Activated CD4-positive, alpha-beta T cell treated with anti-CD3 and anti-CD28 coated beads, Interleukin-10, Interleukin-2, amounts not matched to agents 100 ng/mL and 50 ng/mL, durations not matched to agents 16 hours and 8 hours (primary cell): Measurements from ENCODE around the gene EIF2AK3.

Source experiments
- DNase-seq: peaks from one replicate; pipeline ENCODE4 v3.0.0-alpha.2; 2020

Gene EIF2AK3

DNA sequence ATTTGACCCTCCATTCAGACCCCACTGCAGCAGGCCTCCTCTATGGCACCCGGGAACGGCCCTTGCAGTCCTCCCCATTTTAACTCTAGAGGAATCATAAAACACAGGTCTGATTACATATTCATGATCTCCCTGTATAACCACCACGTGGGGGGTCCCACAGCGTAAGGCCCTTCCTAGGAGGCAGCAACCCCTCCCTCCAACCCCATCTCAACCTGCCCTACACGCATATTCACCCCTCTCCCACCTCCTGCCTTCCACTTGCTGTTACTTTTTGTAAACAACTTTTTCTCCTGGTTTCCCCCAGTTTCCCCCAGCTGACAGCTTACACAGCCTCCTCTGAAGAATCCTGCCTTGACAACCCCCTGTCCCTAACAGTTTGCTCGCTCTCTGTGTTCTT lies 89.6 kb downstream of the EIF2AK3 start:
- no peak for DNase-seq

DNA sequence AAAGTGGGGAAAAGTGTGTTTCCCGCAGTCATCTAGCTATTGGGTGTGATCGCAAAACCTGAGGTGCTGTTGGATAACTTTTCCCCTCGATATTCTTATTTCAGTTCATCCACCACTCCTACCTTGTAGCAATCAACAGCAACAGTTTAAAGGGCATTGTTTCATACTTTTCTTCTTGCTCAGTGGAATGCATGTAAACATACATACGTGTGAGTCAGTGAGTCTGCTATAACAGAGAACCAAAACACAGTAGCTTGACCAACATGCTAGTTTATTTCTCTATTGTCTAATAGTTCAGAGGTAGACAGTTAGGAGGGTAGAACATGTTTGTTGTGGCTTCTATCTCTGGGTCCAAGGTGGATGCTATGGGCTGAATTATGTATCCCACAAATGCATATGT lies 97.2 kb downstream of the EIF2AK3 start:
- no peak for DNase-seq

DNA sequence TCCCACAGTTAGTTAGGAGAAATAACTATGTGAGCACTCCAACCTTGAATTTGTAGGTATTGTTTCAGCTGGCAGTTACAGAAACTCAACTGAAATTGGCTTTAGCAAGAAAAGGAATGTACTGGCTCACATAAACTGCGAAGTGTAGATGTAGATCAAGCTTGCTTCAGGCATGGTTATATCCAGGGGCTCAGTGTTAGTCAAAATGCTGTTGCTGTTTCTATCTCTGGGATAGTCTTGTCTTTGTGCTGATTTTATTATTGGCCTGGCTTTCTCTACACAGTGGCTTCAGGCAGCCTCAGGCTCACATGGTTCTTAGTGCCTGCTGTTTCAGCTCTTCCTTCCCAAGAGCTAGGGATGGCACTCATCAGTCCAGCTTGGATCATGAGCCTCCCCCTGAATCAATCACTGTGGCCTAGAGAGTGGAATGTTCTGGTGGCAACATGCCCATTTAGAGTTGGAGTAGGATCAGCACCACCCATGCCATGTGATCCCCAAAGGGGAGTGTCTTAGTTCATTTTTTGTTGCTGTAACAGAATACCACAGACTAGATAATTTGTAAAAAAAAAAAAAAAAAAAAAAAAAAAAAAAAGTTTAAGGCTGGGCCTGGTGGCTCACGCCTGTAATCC lies 105.7 kb downstream of the EIF2AK3 start:
- DNase-seq = no peak

DNA sequence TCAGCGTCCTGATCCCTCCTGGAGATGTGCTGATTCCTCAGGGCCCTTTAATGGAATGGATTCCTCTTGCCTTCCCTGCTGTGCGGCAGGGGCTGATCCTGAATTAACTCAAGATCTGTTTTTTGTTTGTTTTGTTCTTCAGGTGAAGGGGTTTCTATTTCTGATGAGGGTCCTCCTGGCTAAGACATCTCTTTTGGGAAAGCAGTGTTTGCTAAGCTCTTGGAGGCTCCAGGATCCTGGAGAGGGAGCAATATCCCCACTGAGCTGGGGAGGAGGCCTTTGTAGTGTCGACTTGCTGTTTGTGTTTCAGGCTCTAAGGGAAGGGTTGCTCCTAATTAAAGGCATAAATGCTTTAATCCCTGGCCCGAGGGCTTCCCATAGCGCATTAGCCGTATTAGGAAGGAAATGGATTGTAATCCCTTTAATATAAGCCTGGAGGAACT lies 109.5 kb downstream of the EIF2AK3 start:
- DNase-seq = no peak
